Neutrophil (primary cell): ENCODE measurements around the gene CBFA2T2.

Experiments
- H3K27ac ChIP-seq: fragments of 200-600 bp; sonication (generic); 2 replicates; pipeline ENCODE4 v1.5.1; 2016; ENCODE audit warnings: mild to moderate bottlenecking, moderate library complexity
- H3K27me3 ChIP-seq: fragments of 200-600 bp; sonication (generic); 2 replicates; pipeline ENCODE4 v1.6.0; 2016; ENCODE audit warnings: mild to moderate bottlenecking
- H3K36me3 ChIP-seq: fragments of 200-600 bp; sonication (generic); 2 replicates; pipeline ENCODE4 v1.5.1; 2017
- H3K4me1 ChIP-seq, 2 experiments: fragments of 200-600 bp in 1 of 2; sonication (generic) in 1 of 2; 1 replicate in 1 of 2; 2 replicates in 1 of 2; pipeline versions ENCODE4 v1.5.1 to v1.6.1; 2013 to 2016; ENCODE audit warnings: low read depth in 1 of 2, low read length in 1 of 2, mild to moderate bottlenecking in 1 of 2, moderate library complexity in 1 of 2; ENCODE audit not compliant: control insufficient read depth in 1 of 2, insufficient read depth in 1 of 2
- H3K4me3 ChIP-seq, 2 experiments: fragments of 200-600 bp in 1 of 2; sonication (generic) in 1 of 2; 1 replicate in 1 of 2; 2 replicates in 1 of 2; pipeline ENCODE4 v1.5.1; 2013 to 2016; ENCODE audit warnings: low read depth in 1 of 2, low read length in 1 of 2, mild to moderate bottlenecking in 1 of 2, moderate library complexity in 1 of 2
- H3K9me3 ChIP-seq: fragments of 200-600 bp; sonication (generic); 2 replicates; pipeline ENCODE4 v1.5.1; 2016
- TF ChIP-seq, protein P1 (sequence below): fragments of 200-600 bp; sonication (generic); IDR thresholded peaks from 2 replicates; pipeline ENCODE4 v1.5.1; 2016; ENCODE audit warnings: antibody characterized with exemption

Gene CBFA2T2

GRCh38 chr20:33674294-33675135, 184.6 kb downstream of the CBFA2T2 start, which contains the start of gene NECAB3:
Gene NECAB3 (minus strand): TSS chr20:33674428. CDS start chr20:33674352, 76 bp downstream.
- Histone ChIP-seq H3K27ac (peak within 1 kb of the TSS; percentile 42), H3K4me3 (peak within 1 kb of the TSS; percentile 65 to 70), H3K9me3 (no peaks in the 10 kb centered on the region), H3K27me3 (no peaks in the 10 kb centered on the region), H3K36me3 (peaks cover under 1% of the 10 kb centered on the region), H3K4me1 (peaks cover 11 to 14% of the 10 kb centered on the region in 2 experiments)
- TF ChIP-seq, protein P1, sequence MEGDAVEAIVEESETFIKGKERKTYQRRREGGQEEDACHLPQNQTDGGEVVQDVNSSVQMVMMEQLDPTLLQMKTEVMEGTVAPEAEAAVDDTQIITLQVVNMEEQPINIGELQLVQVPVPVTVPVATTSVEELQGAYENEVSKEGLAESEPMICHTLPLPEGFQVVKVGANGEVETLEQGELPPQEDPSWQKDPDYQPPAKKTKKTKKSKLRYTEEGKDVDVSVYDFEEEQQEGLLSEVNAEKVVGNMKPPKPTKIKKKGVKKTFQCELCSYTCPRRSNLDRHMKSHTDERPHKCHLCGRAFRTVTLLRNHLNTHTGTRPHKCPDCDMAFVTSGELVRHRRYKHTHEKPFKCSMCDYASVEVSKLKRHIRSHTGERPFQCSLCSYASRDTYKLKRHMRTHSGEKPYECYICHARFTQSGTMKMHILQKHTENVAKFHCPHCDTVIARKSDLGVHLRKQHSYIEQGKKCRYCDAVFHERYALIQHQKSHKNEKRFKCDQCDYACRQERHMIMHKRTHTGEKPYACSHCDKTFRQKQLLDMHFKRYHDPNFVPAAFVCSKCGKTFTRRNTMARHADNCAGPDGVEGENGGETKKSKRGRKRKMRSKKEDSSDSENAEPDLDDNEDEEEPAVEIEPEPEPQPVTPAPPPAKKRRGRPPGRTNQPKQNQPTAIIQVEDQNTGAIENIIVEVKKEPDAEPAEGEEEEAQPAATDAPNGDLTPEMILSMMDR = peak; percentile 11

- peaks cover 11 to 14% of the 10 kb centered on the region in 2 experiments for H3K4me1 ChIP-seq
- peaks cover 5% of the 10 kb centered on the region for H3K36me3 ChIP-seq
- TF ChIP-seq, protein P1 = no peak
- H3K9me3 ChIP-seq = no peaks in the 10 kb centered on the region
- H3K27ac ChIP-seq = no peak overlapping the region
- H3K27me3 ChIP-seq = no peaks in the 10 kb centered on the region
- no peak overlapping the region for H3K4me3 ChIP-seq
Observed at GRCh38 chr20:33675136-33675959, 185.5 kb downstream of the CBFA2T2 start.

DNA sequence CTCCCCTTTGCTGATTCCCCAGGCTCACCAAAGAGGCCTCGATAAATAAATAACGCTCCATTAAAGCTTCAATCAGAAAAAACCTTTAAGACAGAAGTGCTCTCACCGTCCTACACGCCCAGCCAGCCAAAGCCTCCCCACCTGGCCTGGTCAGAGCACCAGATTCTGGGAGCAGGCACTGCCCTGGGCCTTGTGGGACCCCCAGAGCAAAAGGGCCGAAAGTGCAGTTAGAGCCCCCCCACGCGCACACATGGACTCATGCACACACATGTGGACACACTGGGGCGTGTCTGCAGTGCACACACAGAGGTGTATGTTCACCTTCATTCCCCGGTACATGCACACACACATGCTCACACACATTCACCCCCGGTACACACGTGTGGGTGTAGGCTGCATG, 186.2 kb downstream of the CBFA2T2 start:
- Histone ChIP-seq H3K27ac (no peak overlapping the region), H3K9me3 (no peaks in the 10 kb centered on the region), H3K36me3 (peaks cover 5% of the 10 kb centered on the region), H3K4me1 (peaks cover 11 to 14% of the 10 kb centered on the region in 2 experiments), H3K27me3 (no peaks in the 10 kb centered on the region), H3K4me3 (no peak overlapping the region)
- TF ChIP-seq, protein P1 = no peak

DNA sequence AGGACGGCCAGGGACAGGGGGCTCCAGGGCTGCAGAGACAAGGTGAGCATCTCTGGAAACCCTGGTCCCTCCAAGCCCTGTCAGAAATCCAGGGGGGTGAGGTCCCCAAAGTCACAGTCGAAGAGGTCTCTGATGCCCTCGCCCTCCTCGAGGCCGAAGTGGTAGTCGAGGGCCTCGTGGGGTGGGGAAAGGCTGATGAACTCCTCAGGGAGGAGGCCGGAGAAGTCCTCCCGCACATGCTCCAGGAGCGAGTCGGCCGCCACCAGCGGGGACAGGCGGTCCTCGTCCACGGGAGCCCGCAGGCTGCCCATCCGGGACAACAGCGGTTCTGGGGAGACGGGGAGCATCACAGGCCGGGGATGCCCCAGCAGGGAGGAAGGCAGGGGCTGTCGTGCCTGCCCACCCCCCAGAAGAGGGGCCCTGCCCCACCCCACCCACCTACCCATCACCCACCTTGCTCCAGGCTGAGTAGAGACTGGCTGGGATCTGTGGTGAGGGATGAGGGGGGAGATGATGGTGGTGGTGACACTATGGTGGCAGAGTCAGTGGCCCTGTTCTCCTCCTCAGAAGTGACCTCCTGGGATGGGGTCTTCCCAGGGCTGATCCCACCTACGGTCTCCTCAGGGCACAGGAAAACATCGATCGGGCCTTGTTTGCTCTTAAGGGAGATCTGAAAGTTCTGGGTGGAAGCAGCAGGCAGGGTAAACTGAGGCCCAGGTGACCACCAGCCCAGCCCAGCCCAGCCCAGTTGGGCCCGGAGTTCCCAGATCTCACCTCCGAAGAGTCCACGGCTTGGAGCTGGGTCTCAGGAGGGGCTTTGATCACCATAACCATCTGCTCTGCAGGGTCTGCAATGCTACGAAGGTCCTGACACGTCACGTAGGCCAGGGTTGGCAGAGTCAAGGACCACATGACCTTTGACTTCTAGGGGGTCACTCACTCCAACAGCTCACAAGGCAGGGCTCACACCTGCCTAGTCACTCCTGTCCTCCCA, 187.1 kb downstream of the CBFA2T2 start:
- Histone ChIP-seq H3K27ac (no peak overlapping the region), H3K27me3 (no peaks in the 10 kb centered on the region), H3K9me3 (no peaks in the 10 kb centered on the region), H3K4me3 (no peak overlapping the region), H3K4me1 (peaks cover 11 to 14% of the 10 kb centered on the region in 2 experiments), H3K36me3 (peaks cover 5% of the 10 kb centered on the region)
- TF ChIP-seq, protein P1 = no peak
